Activated naive CD8-positive, alpha-beta T cell treated with anti-CD3 and anti-CD28 coated beads, Interleukin-2, amount 50 U/mL, for 16 hours (primary cell): ENCODE measurements around the gene ARHGEF40.
"Not testable (repeated sequence)": the region's sequence is repeated elsewhere in the genome, so short reads cannot be mapped to it uniquely, and the experiment has no call there.

ENCODE experiments used
- DNase-seq: peaks from one replicate; pipeline ENCODE4 v3.0.0-alpha.2; 2020; ENCODE audit warnings: low read depth, low spot score

ARHGEF40 gene

DNA sequence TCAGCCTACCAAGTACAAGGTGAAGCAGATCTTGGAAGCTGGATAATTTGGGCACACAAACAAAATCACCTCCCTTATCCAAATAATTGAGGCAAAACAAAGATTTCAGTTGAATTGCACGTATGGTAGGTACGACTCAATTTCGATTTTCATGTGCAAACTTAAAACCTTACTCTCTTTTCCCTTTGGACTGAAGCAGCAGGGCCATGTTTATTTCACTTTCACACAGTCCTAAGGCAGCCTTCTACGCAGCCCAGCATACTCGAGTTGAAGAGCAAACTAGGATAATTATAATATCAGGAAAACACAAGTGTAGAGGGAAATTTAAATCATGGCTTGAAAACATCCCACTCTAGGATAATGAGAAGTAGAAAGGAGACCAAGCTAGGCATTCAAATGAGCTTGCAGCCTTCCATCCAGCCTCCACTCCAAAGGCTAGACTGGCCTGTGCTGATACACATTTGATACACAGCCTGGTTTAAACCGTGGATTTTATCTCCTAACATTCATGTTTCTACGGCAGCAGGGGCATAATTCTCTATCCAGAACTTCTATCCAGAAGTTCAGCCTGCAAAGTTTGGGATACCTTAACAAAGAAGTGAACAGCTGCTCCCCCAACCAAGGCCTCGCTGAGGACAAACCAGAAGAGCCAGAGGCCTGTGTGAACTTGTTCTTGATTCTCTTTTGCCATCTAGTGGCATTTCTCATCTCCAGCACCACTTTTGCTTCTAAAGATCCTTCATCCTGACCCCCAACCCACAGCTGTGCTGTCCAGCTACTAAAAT is 30.3 kb upstream of the ARHGEF40 start:
- DNase-seq = no peak

DNA sequence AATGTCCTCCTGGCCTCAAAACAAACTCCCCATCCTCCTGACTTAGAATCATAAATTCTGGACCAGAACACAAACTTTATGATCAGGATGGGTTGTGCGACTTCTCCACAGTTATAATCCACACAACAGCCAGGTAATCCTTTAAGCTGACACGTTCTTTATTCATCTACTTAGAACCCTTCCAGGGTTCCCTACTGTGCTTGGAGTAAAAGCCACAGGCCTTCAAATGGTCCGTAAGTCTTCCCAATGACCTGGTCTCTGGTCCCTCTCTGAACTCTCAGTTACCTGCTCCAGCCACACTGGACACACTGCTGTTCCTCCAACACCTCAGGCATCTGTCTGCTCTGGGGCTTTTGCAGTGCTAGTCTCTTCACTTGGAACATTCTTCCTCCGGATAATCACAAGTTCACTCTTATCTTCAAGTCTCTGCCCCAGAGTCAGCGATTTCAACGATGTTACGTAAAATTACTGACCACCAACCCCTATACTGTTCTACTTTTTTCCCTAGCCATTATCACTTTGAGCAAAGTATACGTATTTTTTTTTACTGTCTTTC is 29.7 kb upstream of the ARHGEF40 start:
- no peak for DNase-seq

DNA sequence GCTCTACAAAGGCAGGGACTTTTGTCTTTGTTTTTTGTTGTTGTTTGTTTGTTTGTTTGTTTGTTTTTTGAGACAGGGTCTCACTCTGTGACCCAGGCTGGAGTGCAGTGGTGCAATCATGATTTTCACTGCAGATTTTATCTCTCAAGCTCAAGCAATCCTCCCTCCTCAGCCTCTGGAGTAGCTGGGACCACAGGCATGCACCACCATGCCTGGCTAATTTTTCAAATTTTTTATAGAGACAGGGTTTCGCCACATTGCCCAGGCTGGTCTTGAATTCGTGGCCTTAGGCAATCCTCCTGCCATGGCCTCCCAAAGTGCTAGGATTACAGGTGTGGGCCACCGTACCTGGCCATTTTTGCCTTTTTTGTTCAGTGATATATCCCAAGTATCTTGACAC is 29.2 kb upstream of the ARHGEF40 start:
- DNase-seq = not testable (repeated sequence)

DNA sequence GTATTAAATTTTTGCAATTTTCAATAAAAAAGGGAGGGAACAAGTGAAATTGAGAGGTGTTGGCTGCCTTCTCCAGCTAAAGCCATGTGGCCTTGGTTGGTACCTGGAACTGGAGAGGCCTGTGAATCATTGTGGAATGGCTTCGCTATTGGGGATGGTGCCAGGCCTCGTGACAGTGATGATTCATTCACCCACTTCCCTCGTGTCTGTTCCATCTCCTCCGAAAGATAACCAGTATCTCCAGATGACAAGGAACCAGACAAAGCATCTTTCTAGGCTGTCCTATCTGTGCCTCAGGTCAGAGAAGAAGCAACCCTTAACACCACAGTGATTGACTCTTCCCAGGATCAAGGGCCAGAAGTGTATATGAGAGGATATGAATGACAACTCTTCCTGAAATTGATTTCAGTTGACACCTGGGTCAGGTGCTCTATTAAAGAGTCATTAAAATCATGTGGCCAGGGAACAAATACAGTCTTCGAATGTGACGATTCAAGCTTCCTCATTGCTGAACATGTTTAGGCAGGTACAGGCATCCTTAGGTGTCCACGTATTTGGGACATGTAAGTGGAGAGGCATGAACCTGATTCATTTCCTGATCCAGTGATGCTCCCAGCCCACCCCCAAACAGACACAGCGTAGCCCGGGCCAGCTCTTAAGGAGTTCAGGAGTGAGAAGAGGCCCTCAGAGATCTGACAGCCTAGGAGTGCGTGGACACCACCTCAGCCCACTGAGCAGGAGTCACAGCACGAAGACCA is 28.2 kb upstream of the ARHGEF40 start, which contains the start of gene RNASE7:
TSS of gene RNASE7 (plus strand) at position 687 of the 758 bp plus-strand sequence. CDS start 631 bp downstream, outside the sequence.
- DNase-seq = no peak

DNA sequence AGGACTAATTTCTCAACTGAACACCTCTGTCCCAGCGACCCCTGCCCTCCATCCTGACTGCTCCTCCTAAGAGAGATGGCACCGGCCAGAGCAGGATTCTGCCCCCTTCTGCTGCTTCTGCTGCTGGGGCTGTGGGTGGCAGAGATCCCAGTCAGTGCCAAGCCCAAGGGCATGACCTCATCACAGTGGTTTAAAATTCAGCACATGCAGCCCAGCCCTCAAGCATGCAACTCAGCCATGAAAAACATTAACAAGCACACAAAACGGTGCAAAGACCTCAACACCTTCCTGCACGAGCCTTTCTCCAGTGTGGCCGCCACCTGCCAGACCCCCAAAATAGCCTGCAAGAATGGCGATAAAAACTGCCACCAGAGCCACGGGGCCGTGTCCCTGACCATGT is 27.2 kb upstream of the ARHGEF40 start:
- DNase-seq = no peak

DNA sequence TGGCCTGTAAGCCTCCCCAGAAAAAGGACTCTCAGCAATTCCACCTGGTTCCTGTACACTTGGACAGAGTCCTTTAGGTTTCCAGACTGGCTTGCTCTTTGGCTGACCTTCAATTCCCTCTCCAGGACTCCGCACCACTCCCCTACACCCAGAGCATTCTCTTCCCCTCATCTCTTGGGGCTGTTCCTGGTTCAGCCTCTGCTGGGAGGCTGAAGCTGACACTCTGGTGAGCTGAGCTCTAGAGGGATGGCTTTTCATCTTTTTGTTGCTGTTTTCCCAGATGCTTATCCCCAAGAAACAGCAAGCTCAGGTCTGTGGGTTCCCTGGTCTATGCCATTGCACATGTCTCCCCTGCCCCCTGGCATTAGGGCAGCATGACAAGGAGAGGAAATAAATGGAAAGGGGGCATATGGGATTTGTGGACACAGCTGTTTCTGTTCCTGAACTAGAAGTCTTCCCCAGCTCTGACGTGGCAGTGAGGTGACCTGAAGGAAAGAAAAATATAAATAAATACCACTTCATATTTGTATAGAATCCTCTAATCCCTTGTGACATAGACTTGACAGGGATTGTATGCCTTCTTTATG is 26.6 kb upstream of the ARHGEF40 start:
- no peak for DNase-seq

DNA sequence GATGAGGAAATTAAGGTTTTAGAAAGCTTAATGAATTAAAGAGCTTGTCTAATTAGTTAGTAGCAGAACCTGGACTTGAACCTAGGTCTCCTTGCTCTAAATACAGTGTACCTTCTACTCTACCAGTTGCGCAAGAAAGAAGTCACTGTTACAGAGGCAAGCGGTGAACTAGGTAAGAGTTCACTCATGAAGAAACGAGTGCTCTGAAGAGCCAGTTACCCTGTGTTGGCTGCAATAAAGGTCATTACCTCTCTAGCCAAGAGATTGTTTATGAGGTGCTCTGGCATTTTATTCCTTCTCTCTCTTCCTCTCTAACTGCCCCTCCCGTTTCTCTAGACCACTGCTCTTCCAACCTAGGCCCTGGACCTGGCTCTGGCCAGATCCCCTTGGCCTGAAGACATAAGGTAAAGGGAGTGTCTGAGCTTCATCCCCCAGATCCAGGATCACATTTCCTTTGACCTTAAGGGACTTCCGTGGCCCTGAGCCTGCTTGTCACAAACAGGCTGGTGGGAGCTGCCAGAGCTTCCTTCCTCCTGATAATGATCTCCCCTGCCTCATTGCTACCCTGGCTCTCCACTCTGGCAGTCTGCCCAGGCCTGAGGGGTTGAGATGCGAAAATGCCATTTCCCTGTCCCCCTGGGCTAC is 26.0 kb upstream of the ARHGEF40 start:
- DNase-seq = no peak

DNA sequence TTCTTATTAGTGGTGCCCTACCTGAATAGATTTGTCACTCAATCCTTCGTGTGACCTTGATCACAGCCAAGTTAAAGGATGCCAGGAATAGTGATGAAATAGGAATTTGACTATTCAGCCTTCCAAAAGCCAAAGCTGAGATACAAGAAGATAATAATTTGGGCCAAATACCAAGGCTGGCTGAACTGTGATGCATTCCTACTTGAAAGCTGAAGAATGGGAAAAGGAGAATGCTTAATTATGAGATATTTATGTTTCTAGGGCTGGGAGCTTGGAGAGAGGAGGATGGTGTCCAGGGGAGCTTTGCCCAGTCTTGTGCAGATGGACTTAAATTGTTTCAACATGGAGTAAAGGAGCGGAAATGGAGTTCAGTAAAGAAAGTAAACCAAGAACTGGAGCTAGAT is 22.7 kb upstream of the ARHGEF40 start:
- DNase-seq = no peak

DNA sequence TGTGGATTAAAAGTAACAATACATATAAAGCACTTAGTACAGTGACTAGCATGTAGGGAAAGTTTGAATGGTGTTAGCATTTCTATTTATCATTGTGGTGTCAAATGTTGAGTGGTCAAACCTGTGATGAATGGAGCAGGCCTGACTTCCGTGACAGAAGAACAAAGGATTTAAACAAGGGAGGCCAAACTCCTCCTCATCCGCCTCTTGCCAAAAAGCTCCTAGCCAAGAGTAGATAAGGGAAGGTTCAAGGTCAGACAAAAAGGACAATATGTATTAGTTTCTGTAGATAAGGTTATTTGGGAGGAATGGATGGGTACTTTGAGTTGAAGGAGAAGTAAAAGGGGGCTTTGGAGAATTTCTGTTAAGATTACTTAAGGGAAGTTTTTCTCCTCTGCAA is 21.5 kb upstream of the ARHGEF40 start:
- no peak for DNase-seq

DNA sequence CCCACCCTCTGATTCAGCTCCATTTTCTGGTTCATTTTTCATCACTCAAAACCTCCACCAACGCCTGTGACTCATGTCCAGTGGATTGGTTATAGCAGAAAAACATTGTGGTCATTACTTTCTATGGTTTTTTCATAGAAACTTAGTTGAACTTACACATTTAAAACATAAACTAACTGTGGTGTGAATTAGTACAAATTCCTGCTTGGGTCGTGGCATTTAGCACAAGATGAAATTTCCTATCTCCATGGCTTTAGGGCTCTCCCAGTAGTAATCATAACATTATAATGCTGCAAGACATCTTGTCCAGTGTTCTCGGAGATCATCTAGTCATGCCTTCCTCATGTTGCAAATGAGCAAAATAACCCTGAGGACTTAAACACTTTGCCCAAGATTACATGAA is 20.8 kb upstream of the ARHGEF40 start:
- DNase-seq = no peak

DNA sequence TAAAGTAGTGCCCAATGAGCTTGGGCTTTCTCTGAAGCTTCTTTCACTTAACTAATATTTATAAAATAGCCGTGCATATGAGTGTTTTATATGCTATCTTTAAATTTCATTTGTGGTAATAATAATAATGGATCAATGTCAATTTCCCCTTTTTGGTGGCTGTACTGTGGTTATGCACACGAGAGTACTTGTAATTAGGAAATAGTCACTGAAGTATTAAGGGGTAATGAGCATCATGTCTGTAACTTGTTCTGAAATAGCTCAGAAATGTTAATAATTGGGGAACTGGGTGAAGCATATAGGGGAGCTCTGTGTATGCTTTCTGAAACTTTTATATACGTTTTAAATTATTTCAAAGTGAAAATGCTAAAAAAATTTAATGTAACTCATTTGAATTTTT is 19.5 kb upstream of the ARHGEF40 start:
- DNase-seq = no peak

DNA sequence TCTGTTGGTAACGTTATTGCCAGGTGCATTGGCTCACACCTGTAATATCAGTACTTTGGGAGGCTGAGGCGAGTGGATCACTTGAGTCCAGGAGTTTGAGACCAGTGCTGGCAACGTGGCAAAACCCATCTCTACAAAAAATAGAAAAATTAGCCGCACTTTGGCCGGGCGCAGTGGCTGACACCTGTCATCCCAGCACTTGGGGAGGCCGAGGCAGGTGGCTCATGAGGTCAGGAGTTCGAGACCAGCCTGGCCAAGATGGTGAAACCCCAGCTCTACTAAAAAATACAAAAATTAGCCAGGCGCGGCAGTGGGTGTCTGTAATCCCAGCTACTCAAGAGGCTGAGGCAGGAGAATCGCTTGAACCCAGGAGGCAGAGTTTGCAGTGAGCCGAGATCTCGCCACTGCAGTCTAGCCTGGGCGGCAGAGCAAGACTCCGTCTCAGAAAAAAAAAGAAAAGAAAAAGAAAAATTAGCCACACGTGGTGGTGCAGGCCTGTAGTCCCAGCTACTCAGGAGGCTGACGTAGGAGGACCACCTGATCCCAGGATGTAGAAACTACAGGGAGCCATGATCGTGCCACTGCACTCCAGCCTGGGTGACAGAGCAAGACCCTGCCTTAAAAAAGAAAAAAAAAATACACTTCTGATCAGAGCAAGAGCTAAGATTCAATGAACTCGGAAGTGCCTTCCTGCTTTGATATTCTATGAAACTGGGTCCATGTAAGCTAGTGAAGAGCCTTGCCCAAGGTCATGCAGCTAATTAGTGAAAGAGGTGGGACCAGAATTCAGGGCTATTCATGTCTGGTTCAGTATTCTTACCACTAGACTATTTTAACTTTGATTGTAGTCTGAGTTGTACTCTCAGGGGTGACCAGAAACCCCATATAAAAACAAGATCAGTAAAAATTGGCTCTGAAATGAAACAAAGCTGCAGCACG is 16.7 kb upstream of the ARHGEF40 start:
- no peak for DNase-seq

DNA sequence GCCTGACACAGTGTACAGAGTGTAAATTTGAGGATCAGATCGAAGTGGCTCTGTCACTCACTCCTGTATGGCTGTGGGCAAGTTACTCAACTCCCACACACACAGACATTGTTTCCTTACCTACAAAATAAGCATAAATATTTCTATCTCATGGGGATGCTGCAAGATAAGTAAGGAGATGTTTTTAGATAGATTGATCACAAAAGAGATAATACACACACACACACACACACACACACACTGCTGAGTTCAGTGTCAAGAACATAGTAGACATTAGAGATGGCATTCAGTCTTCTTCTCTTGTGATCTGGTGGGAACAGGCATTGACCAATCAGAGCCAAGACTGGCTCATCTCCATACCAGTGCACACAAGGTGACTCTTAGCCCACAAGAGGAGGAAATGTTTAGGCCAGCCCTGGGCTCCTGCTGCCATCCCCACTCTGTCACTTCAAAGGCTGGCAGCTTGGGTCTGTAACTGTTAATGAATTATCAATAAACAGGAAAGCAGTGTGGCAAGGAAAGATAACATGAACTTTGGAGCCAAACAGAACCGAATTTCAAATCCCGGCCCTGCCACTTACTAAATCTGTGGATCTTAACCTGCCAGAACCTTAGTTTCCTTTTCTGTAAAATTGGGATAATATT is 15.9 kb upstream of the ARHGEF40 start:
- DNase-seq = no peak

DNA sequence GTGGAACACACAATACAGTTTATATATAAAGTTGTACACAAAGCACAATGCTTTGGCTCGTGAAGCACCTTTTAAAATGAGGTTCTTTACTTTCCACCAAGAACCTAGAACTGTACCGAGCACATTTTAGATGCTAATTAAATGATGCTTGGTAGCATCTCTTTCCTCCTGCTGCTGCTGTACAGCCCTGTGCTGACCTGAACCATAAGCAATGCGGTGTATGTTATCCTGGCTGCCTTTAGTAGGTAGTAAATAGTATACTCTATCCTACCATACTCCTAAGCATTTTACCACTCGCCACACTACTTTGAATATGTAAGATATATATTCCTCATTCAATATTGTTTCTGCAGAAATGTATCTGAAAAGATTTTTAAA is 15.3 kb upstream of the ARHGEF40 start:
- no peak for DNase-seq

DNA sequence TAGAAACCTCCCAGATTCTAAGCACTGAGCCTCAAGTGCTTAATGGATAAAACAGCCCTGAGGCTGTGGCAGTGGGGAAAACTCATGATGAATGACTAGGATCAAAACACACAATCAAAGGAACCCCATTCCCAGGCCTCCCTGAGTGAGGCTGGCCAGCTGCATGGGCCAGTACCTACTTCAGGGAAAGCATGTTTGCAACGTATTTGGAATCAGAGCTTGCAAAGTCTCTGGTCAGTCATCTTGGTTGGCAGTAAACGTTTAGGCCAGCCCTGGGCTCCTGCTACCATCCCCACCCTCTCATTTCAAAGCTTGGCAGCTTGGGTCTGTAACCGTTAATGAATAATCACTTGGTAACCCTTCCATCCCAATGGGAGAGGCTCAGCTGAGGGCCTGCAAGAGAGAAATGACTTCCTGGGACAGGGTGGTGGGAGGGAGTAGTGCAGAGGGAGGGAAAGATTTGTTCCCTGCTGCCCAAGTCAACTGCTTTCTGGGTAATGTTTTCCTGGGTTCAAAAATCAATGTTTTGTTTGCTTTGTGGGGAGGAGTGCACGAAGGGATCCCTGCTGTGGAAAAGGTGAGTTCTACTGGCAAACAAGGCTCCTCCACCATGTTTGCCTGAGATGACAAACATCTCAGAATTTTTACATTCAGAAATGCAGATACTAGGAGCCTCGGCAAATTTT is 14.5 kb upstream of the ARHGEF40 start:
- no peak for DNase-seq

DNA sequence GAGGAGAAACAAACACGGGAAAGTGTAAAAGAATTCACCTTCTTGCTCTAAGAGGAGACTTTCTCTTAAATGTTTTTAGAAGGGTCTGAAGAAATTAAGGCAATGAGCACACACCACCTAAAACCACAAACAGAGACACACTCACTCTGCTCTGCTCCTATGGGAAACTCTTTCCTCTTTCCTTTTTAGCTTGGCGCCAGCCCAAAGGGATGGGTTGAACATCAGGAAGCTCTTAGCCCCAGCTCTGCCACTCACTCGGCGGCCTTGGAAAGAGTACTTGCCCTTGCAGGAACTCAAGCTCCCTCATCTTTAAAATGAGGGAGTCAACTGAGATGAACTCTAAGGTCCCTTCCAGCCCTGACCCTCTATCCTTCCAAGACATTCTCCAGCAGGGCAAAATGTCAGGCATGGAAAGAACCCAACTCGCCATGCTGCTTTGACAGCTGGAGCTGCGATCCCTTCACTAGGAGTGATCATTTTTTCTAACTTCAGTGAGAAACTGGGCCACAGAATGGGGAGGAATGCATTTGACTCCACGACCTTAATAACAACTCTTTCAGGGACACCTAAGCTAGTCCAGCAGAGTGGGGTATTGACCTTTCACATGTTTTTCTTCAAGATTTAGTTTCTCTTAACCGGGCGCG is 13.5 kb upstream of the ARHGEF40 start:
- DNase-seq = no peak

DNA sequence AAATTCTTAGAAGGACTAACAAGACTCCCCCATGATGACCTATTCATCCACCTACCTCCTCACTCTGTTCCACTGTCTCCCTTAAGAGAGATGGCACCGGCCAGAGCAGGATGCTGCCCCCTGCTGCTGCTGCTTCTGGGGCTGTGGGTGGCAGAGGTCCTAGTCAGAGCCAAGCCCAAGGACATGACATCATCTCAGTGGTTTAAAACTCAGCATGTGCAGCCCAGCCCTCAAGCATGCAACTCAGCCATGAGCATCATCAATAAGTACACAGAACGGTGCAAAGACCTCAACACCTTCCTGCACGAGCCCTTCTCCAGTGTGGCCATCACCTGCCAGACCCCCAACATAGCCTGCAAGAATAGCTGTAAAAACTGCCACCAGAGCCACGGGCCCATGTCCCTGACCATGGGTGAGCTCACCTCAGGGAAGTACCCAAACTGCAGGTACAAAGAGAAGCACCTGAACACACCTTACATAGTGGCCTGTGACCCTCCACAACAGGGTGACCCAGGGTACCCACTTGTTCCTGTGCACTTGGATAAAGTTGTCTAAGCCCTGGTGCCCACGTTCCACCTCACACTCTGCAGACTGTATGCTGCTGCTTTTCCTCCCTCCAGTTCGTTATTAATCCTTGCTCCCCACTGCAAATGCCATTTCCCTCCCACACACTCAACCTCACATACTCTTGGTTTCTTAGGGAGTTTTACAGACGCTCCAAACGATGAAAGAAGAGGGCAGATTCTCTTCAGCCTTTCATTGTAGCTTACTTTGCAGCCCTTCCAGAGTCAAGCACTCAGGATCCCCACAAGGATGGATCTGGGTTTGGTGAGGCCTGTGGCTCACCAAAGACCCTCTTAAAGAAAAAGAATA is 12.1 kb upstream of the ARHGEF40 start, which contains the start of gene RNASE8:
TSS of gene RNASE8 (plus strand) at position 20 of the 873 bp plus-strand sequence. CDS start at position 91, 71 bp downstream.
- no peak for DNase-seq

DNA sequence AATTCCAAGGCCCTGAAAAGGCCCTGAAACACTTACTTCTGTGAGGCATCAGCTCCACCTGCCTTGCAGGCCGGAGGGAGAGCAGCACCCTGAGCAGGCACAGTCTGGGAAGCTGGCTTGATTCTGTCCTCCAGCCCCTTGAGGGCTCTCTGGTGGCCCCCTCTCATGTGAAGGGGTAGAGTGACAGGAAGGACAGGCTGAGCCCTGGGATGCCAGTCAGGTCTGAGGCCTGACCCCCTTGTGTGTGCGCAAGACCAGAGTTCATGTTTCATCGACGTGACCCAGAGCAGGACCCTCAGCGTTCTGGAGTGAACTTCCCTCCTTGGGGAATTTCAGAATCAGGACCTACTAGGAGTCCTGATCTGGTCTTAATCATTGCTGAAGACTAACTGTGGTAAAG is 11.2 kb upstream of the ARHGEF40 start:
- no peak for DNase-seq
